ENCODE measurements around the gene ZBTB46. TPM values are rescaled to one million over a fixed set of nuclear protein-coding genes. Genes with fewer than 3 reads are reported as not detected.

Gene ZBTB46, protein sequence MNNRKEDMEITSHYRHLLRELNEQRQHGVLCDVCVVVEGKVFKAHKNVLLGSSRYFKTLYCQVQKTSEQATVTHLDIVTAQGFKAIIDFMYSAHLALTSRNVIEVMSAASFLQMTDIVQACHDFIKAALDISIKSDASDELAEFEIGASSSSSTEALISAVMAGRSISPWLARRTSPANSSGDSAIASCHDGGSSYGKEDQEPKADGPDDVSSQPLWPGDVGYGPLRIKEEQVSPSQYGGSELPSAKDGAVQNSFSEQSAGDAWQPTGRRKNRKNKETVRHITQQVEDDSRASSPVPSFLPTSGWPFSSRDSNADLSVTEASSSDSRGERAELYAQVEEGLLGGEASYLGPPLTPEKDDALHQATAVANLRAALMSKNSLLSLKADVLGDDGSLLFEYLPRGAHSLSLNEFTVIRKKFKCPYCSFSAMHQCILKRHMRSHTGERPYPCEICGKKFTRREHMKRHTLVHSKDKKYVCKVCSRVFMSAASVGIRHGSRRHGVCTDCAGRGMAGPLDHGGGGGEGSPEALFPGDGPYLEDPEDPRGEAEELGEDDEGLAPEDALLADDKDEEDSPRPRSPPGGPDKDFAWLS
- 10 to 100 TPM; 27.6 to 76.5 (median 35.9) TPM for total RNA-seq
- polyA plus RNA-seq = 10 to 100 TPM in 1 of 3 donors, 1 to 10 TPM in 2; 3.6 to 14.7 (median 4.7) TPM
- long read RNA-seq, donor 1, full-length matches to known transcripts = 4 of 4 reads
- long read RNA-seq, donor 1, partial matches to known transcripts = 0 of 4 reads
- long read RNA-seq, donor 1, other reads (novel, unspliced or antisense) = 0 of 4 reads
- long read RNA-seq, donor 2, full-length matches to known transcripts = 3 of 3 reads
- long read RNA-seq, donor 2, partial matches to known transcripts = 0 of 3 reads
- long read RNA-seq, donor 2, other reads (novel, unspliced or antisense) = 0 of 3 reads

DNA sequence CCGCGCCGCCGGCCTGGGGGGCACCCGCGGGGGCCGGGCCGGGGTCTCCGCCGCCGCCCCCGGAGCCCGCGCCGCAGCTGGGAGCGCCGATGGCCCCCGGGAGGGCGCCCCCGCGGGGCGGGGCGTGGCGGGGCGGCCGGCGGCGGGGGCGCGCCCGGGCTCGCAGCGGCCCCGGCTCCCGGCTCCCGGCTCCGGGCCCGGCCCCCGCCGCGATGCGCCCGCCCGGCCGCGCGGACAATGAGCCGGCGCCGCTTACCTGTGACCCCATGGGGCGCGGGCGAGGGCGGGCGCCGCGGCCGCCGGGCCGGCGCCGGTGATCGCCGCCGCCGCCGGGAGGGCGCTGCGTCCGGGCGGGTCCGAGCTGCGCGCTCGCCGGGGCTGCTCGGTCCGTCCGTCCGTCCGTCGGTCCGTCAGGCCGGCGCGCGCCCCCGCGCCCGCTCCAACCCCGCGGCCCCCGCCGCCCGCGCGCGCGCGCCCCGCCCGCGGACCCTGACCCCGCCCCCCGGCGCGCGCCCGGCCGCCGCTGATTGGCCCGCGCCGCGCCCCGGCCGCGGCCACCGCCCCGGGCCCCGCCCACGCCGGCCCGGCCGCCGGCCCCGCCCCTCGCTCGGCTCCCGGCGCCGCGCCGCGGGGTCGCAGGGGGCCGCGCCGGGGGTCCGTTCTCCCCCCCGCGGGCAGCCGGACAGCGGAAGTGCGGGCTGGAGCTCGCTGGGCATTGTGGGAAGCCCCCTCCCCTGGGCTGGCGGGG is at the start of gene ZBTB46:
Gene ZBTB46, minus strand, starts transcription at position 424 of the 748 bp plus-strand sequence. CDS start 40,507 bp downstream, outside the sequence.
- H3K27ac ChIP-seq = peak within 1 kb of the TSS; percentile 66 to 93 (median 88)
- peaks cover 9 to 85% (median 61%) of the 10 kb centered on the region in 6 donors for H3K4me1 ChIP-seq
- no peaks in the 10 kb centered on the region for H3K36me3 ChIP-seq

DNA sequence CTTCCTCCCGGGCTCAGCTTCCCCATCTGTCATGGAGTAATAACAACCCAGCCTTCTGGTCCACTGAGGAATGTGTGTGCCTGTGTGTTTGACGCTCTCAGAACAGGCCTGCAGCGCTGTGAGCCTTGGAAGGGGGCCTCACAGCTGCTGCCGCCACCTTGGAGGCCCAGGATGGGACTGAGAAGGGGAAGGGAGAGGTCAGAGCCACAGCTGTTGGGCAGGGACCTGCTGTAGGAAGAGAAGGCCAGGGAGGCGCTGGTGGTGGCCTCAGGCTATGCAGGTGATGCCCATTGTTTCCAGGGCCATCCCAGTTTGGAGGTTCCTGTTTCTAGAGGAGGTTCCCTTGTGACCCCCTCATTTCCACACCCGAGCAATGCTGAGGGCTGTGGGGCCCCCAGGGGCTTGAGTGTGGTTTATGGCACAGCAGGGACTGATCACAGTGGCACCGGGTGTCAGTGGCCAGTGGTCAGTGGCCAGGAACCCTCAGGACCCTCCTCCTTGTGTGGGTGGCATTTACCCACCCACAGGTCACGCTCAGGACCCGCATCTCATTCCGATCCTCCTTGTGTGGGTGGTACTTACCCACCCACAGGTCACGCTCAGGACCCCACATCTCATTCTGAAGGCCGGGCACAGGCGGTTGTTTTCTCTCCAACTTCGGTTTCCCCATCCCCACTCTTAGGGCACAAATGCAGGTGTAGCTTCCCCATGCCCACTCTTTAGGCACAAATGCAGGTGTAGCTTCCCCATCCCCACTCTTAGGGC is 48.0 kb upstream of the ZBTB46 start:
- TF ChIP-seq POLR2AphosphoS5 (IDR thresholded peaks at IDR 0.05) (peak in 1 of 3 donors; percentile 45), POLR2A (IDR thresholded peaks at IDR 0.05) (no peak)
- TF ChIP-seq, protein P1, sequence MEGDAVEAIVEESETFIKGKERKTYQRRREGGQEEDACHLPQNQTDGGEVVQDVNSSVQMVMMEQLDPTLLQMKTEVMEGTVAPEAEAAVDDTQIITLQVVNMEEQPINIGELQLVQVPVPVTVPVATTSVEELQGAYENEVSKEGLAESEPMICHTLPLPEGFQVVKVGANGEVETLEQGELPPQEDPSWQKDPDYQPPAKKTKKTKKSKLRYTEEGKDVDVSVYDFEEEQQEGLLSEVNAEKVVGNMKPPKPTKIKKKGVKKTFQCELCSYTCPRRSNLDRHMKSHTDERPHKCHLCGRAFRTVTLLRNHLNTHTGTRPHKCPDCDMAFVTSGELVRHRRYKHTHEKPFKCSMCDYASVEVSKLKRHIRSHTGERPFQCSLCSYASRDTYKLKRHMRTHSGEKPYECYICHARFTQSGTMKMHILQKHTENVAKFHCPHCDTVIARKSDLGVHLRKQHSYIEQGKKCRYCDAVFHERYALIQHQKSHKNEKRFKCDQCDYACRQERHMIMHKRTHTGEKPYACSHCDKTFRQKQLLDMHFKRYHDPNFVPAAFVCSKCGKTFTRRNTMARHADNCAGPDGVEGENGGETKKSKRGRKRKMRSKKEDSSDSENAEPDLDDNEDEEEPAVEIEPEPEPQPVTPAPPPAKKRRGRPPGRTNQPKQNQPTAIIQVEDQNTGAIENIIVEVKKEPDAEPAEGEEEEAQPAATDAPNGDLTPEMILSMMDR (IDR thresholded peaks at IDR 0.05 in 8 of 11, conservative IDR thresholded peaks at IDR 0.05 in 3 of 11) = no peak
- Histone ChIP-seq H3K36me3 (peaks cover 0 to 94% (median 68%) of the 10 kb centered on the region in 6 donors), H3K9me3 (no peaks in the 10 kb centered on the region), H3K27ac (peak overlapping the region in 1 of 8 donors; percentile 58), H3K4me3 (no peak overlapping the region), H3K27me3 (replicated peaks in 1 of 7) (no peaks in the 10 kb centered on the region), H3K4me1 (peaks cover 0 to 56% (median 13%) of the 10 kb centered on the region in 6 donors)
- intact Hi-C loops (cut with DNase I; ENCODE audit: low total_unique reads) = no loop called here
- DNase-seq = no peak
- WGBS, 5 donors = 85 to 95% (median 91%) methylated on average over 13 to 14 of the region's 14 CpGs

More for the DNA sequence above, at the start of gene ZBTB46:
- DNase-seq = peak; percentile 85
- peak within 1 kb of the TSS; percentile 47 to 83 (median 60) for H3K4me3 ChIP-seq
- 0 to 6% (median 1%) methylated on average over 5 to 147 of the region's 147 CpGs; no CpG with 5 or more reads in 1 of the 5 donors for WGBS, 5 donors
- intact Hi-C loops (cut with DNase I; ENCODE audit: low total_unique reads) = no loop called here
- TF ChIP-seq, protein P1 (IDR thresholded peaks at IDR 0.05 in 8 of 11, conservative IDR thresholded peaks at IDR 0.05 in 3 of 11) = no peak
- TF ChIP-seq POLR2AphosphoS5 (IDR thresholded peaks at IDR 0.05) = peak in 2 of 3 donors; percentile 13 to 28
- TF ChIP-seq POLR2A (IDR thresholded peaks at IDR 0.05) = no peak
- peaks cover 0 to 76% (median 30%) of the 10 kb centered on the region in 7 donors for H3K27me3 ChIP-seq (replicated peaks in 1 of 7)
- no peaks in the 10 kb centered on the region for H3K9me3 ChIP-seq

GRCh38 chr20:63877755-63878470 is 46.8 kb upstream of the ZBTB46 start:
- peaks cover 0 to 68% (median 22%) of the 10 kb centered on the region in 6 donors for H3K4me1 ChIP-seq
- intact Hi-C loops (cut with DNase I; ENCODE audit: low total_unique reads) = no loop called here
- peaks cover 0 to 94% (median 63%) of the 10 kb centered on the region in 6 donors for H3K36me3 ChIP-seq
- H3K9me3 ChIP-seq = no peaks in the 10 kb centered on the region
- 71 to 87% (median 80%) methylated on average over 31 to 32 of the region's 32 CpGs for WGBS, 5 donors
- TF ChIP-seq POLR2A (IDR thresholded peaks at IDR 0.05) (no peak), POLR2AphosphoS5 (IDR thresholded peaks at IDR 0.05) (peak; percentile 8 to 74 (median 53))
- TF ChIP-seq, protein P1 (IDR thresholded peaks at IDR 0.05 in 8 of 11, conservative IDR thresholded peaks at IDR 0.05 in 3 of 11) = no peak
- H3K27me3 ChIP-seq (replicated peaks in 1 of 7) = no peaks in the 10 kb centered on the region
- no peak for DNase-seq
- peak overlapping the region in 1 of 8 donors; percentile 2 for H3K4me3 ChIP-seq
- peak overlapping the region in 4 of 8 donors; percentile 41 to 58 (median 50) for H3K27ac ChIP-seq

All from spleen (tissue), 13 donors.